CD4-positive, alpha-beta T cell treated with Interleukin-15 for 4 hours (primary cell): ENCODE data around the gene TMEM100.

Source experiments
- DNase-seq: peaks from one replicate; pipeline ENCODE4 v3.0.0-alpha.2; 2020; ENCODE audit warnings: low spot score

TMEM100 gene

GRCh38 chr17:55743103-55743679, 20.5 kb upstream of the TMEM100 start:
- no peak for DNase-seq

GRCh38 chr17:55742272-55743102, 19.8 kb upstream of the TMEM100 start:
- no peak for DNase-seq

GRCh38 chr17:55741356-55741700, 18.7 kb upstream of the TMEM100 start:
- DNase-seq: no peak

DNA sequence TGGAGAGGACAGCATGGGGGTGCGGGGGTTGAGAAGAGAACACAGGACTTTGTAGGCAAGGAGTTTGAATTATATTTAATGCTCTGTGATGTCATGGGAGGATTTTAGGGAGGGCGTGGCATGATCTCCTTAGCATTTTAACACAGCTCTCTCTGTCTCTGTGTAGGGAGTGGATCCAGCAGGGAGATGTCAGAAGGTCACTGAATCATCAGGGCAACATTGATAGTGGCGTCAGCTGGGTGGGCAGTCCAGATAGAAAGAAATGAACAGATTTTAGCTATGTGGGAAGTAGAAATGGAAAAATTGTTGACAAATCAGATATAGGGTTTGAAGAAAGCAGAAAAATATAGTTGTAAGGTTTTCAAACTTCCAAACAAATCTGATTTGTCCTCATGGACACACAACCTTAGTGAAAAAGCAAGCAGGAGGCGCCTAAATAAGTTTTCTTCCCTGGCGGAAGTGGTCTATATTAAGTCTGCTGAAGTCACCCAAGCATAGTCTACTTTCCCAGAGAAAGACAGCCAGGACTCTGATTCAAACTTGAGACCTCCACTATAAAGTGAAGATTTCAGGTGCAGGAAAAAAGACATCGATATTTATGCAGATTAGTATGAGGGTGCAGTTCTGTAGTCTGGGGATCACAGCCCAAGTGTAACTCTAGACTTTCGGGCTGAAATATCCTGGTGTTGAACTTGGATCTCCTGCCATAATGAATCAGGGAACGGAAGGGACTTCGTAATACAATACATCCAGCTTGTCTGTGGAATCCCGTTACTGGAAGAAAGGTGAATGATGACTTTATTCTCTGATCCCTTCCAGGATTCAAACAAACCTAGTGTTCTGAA, 18.1 kb upstream of the TMEM100 start:
- DNase-seq: no peak

- DNase-seq: no peak
Observed at GRCh38 chr17:55737976-55738501, 15.4 kb upstream of the TMEM100 start.

DNA sequence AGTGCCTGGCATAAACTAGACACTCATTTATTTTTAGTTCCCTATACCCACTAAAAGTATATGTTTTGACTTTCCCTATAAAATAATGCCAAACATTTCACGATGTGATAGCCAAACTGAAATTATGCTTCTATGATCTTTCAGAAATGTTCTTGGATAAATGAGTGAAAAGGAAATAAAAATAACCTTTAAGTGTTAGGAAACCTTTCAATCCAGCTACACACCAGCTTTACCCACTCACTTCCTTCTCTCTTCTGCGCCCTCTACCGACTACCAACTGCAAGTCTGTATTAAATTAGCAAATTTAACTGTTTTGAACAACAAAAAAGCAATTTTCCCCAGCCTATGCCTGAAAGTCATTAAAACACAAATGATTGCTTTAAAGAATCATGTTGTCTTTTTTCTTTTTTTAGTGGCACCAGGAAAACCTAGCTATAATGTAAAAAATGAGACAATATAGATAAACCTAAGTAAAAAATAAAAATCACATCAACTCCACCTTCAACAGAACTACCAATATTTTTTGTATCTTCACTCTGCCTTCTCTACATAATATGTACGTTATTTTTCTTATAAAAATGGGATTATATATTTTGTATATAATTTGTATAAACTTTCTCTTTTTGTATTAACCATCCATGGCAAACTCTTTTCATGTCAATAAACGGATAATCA, 13.2 kb upstream of the TMEM100 start:
- DNase-seq: peak; percentile 45

- DNase-seq: no peak
Observed at GRCh38 chr17:55734128-55734781, 11.6 kb upstream of the TMEM100 start.

DNA sequence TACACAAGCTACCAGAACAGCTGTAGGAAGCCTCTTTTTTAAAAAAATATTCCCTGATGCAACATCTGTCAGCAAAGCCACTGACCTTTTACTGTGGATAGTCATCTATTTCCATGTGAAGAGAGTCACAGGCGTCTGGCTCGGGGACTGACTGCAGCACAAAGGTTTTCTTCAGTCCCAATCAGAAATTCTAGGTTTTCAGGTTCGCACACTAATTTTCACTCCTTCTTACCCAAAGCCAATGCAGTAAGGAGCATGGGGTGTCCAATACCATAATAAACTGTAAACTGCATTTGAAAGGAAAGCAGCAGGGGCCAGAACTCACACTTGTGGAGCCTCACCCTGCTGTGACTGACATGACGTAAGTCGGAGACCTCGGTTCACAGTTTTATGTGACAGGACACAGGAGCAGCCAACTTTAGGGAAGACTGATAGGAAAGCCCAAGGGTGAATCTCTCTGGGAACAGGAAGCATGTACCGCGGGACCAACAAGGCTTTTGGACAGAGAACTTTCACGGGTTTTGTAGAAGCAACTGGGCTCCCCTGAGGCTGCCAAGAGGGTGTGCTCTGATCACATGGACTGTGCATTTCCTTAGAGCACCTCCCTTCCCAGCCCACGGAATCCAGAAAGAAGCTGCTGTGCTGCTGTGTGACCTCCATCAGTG, 9.1 kb upstream of the TMEM100 start:
- DNase-seq: no peak

GRCh38 chr17:55730808-55731207, 8.1 kb upstream of the TMEM100 start:
- no peak for DNase-seq

GRCh38 chr17:55730380-55730779, 7.7 kb upstream of the TMEM100 start:
- DNase-seq: no peak

DNA sequence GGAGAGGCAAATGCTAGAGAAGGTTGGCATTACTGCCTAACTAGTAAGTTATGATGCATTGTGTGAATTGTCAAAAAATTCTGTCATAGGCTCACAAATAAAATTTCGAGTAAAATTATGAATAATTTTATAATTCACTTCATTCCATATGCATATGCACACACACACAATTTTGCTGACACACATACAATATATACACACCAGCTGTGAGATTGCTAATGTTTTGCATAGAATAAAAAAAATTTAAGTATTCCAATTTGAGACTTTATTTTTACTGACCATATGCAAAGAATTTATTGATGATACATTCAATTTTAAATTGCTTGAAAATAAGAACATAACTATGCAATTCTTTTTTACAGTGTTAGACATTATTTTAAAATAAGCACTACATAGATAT, 6.8 kb upstream of the TMEM100 start:
- no peak for DNase-seq

DNA sequence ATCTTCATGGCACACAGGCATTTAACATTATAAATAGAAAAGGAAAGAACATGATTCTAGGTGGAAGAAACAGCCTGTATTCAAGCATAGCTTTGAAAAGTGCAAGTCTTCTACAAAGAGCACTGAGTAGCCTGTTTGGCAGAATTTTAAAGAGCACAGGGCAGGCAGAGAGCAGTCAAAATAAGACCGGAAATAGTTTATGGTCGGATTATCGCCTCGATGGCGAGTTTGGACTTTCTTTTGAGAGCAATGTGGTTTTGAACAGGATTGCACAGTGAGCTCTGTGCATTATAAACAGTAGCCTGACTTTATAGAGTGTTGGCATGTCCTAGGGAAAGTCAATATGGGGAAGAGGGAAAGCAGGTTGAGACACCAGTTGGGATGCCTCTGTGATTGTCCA, 6.2 kb upstream of the TMEM100 start:
- DNase-seq: no peak

DNA sequence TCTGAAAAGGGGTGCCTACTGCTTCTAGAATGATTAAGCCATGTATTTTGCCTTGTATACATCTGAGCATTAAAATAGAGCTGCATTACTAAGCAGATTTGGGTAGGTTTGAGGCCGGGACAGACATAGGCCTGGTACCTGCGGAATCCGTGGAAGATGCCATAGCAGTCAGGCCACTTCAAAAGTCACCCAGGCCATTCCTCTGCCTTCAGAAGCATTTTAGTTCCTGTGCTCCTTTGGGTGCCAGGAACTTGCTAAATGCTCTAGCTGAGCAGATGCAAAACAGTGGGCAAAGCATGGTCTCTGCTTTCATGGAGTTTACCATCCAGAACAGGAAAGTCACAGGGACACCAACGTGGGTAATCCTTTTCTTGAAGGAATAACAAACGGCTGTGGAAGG, 5.7 kb upstream of the TMEM100 start:
- no peak for DNase-seq

DNA sequence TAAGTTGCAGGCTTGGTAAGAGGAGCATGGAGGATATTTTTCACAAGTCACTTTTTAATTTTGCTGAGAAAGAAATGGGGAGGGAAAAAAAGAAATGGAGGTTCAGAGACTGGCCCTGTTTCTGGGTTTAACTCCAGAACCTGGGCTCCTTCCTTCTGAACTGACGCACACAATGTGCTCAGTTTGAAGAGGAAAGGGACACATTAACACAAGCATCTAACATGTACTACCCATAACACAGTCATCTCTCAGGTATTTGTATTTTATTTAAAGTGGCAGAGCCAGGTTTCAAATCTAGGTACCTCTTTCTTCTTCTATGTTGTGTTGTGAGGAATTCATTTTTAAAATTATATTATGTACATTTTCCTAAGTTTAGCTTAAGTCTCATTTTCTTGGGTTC, 5.3 kb upstream of the TMEM100 start:
- DNase-seq: no peak

- DNase-seq: no peak
Observed at GRCh38 chr17:55727275-55727674, 4.6 kb upstream of the TMEM100 start.

DNA sequence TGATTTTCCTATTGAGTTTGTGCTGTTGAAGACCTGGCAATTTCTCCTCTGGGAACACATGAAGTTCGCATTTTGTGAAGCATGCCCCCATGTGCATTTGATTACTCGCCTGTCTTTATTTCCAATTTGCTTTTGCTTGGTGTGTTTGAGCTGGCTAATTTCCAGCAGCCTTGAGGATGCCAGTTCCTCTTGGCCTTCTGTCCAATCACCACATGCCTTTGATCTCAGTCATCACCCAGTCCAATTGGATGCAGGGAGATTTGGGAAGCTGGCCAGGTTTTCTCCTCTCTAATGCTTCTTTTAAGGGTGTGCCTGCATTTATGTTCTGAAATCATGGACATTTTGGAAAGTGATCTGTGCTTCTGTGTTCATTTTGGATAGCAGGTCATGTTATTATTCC, 3.8 kb upstream of the TMEM100 start:
- no peak for DNase-seq

DNA sequence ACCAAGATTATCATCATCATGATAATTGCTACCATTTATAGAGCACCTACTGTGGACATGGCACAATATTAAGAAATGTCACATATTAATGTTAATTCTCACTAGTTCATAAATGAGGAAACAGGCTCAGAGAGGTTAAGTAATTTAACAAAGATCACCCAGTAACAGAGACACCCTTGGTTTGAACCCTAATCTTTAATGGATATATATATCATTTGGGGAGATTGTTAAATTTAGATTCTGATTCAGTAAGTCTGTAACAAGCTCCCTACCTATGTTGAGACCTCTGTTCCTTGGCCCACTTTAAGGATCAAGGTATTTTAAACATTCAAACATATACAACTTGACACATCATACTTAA, 804 bp upstream of the TMEM100 start:
- DNase-seq: no peak

GRCh38 chr17:55722016-55722736, 488 bp downstream of the TMEM100 start:
- no peak for DNase-seq

DNA sequence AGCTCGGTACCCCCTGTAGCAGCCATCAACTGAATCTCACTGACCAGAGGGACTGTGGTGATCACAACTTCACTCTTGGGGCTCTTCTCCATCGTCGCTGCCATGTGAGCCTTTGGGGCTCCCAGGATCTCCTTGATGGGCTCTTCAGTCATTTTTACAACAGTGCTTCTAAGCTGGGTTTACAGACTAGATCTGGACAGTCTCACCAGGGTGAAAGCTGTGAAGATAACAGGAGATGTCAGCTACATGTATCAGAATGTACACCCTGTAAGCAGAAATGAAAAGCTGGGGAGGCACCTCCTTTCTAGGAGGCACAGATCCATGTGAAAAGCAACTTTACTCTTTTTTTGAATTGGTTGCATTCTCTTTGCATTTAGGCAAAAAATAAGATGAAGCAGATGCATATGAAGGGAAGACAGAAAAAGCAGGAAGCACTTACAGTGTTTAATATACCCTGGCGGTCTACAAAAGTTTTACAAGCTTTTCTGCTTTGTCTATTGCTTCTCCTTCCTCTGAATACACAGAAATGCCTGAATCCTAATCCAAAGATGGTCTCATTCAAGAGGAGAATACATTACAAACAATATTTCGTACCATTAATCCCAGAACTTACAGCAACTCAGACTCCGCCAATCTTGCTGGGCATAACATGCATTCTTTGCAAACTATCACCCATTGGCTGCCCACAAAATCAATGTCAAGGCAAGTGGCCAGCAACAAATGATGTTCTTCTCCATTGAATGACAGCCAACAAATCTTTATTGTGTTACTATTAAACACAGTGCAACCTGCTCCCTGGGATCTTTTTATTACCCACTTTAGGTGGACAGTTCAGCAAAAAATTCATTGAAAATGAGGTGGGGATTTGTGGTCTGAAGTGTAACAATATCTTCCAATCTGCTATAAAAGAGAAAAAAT, 1.5 kb downstream of the TMEM100 start:
- no peak for DNase-seq
